ENCODE data around the gene CBX4.

CBX4 gene

GRCh38 chr17:79785900-79786810 lies 53.1 kb downstream of the CBX4 start:
- TF ChIP-seq CTCF (IDR thresholded peaks at IDR 0.05; ENCODE audit: low read length) (no peak), EZH2 (optimal IDR thresholded peaks at IDR 0.05; ENCODE audit: low read depth, low read length) (no peak), EZH2phosphoT487 (IDR thresholded peaks at IDR 0.05; ENCODE audit: low read length) (no peak)
- Histone ChIP-seq H3K9ac (ENCODE audit: low read length) (no peak overlapping the region), H3K4me2 (ENCODE audit: low read depth, low read length) (no peak overlapping the region), H3K27me3 (replicated peaks; ENCODE audit: insufficient read depth, low read length) (peaks cover 100% of the 10 kb centered on the region), H2AFZ (ENCODE audit: low read length) (no peak overlapping the region), H3K4me3 (ENCODE audit: low read length) (no peak overlapping the region), H3K9me2 (replicated peaks; ENCODE audit: insufficient read depth, low read length) (no peaks in the 10 kb centered on the region), H3F3A (ENCODE audit: insufficient read depth, low read length) (no peaks in the 10 kb centered on the region), H3K4me1 (ENCODE audit: low read length) (no peaks in the 10 kb centered on the region), H3K36me3 (replicated peaks; ENCODE audit: insufficient read depth, low read length) (no peaks in the 10 kb centered on the region), H3K9me3 (replicated peaks; ENCODE audit: insufficient read depth, low read length) (no peaks in the 10 kb centered on the region), H3K79me2 (ENCODE audit: low read length) (no peaks in the 10 kb centered on the region), H4K20me1 (ENCODE audit: insufficient read depth, low read length) (no peaks in the 10 kb centered on the region), H3K27ac (ENCODE audit: low read length) (no peak overlapping the region)
- DNase-seq = no peak

- Histone ChIP-seq H3K9me2 (replicated peaks; ENCODE audit: insufficient read depth, low read length) (no peaks in the 10 kb centered on the region), H3K4me3 (ENCODE audit: low read length) (no peak overlapping the region), H3K27me3 (replicated peaks; ENCODE audit: insufficient read depth, low read length) (peaks cover 100% of the 10 kb centered on the region), H3K4me2 (ENCODE audit: low read depth, low read length) (no peak overlapping the region), H3K27ac (ENCODE audit: low read length) (no peak overlapping the region), H3K9ac (ENCODE audit: low read length) (no peak overlapping the region), H3K4me1 (ENCODE audit: low read length) (no peaks in the 10 kb centered on the region), H4K20me1 (ENCODE audit: insufficient read depth, low read length) (no peaks in the 10 kb centered on the region), H3F3A (ENCODE audit: insufficient read depth, low read length) (no peaks in the 10 kb centered on the region), H3K79me2 (ENCODE audit: low read length) (no peaks in the 10 kb centered on the region), H3K9me3 (replicated peaks; ENCODE audit: insufficient read depth, low read length) (no peaks in the 10 kb centered on the region), H2AFZ (ENCODE audit: low read length) (no peak overlapping the region), H3K36me3 (replicated peaks; ENCODE audit: insufficient read depth, low read length) (no peaks in the 10 kb centered on the region)
- no peak for DNase-seq
- no peak for TF ChIP-seq CTCF (IDR thresholded peaks at IDR 0.05; ENCODE audit: low read length)
- TF ChIP-seq EZH2 (optimal IDR thresholded peaks at IDR 0.05; ENCODE audit: low read depth, low read length) = no peak
- TF ChIP-seq EZH2phosphoT487 (IDR thresholded peaks at IDR 0.05; ENCODE audit: low read length) = no peak
These were observed 54.0 kb downstream of the CBX4 start for GRCh38 chr17:79785017-79785899.

- H4K20me1 ChIP-seq (ENCODE audit: insufficient read depth, low read length) = no peaks in the 10 kb centered on the region
- TF ChIP-seq CTCF (IDR thresholded peaks at IDR 0.05; ENCODE audit: low read length) (no peak), EZH2 (optimal IDR thresholded peaks at IDR 0.05; ENCODE audit: low read depth, low read length) (no peak), EZH2phosphoT487 (IDR thresholded peaks at IDR 0.05; ENCODE audit: low read length) (no peak)
- H3F3A ChIP-seq (ENCODE audit: insufficient read depth, low read length) = no peaks in the 10 kb centered on the region
- H3K9me2 ChIP-seq (replicated peaks; ENCODE audit: insufficient read depth, low read length) = no peaks in the 10 kb centered on the region
- no peaks in the 10 kb centered on the region for H3K9me3 ChIP-seq (replicated peaks; ENCODE audit: insufficient read depth, low read length)
- H3K36me3 ChIP-seq (replicated peaks; ENCODE audit: insufficient read depth, low read length) = no peaks in the 10 kb centered on the region
- no peak overlapping the region for H3K27ac ChIP-seq (ENCODE audit: low read length)
- no peaks in the 10 kb centered on the region for H3K4me1 ChIP-seq (ENCODE audit: low read length)
- DNase-seq = no peak
- H2AFZ ChIP-seq (ENCODE audit: low read length) = no peak overlapping the region
- H3K9ac ChIP-seq (ENCODE audit: low read length) = no peak overlapping the region
- no peak overlapping the region for H3K4me2 ChIP-seq (ENCODE audit: low read depth, low read length)
- peaks cover 100% of the 10 kb centered on the region for H3K27me3 ChIP-seq (replicated peaks; ENCODE audit: insufficient read depth, low read length)
- H3K79me2 ChIP-seq (ENCODE audit: low read length) = no peaks in the 10 kb centered on the region
- no peak overlapping the region for H3K4me3 ChIP-seq (ENCODE audit: low read length)
These were observed 54.8 kb downstream of the CBX4 start for GRCh38 chr17:79784353-79785016.
